Right lobe of liver (tissue), 6 donors: ENCODE results near the gene SEMA4D. TPM values are rescaled to one million over a fixed set of nuclear protein-coding genes. Genes with fewer than 3 reads are reported as not detected.
A peak's percentile ranks its signal among the peaks of the same experiment; 100 is the strongest.

Experiments
- ATAC-seq, 4 donors: fragments of 200-7000 bp; cut with Tn5 transposase; one replicate each; pipeline ENCODE4 v1.9.1; 2020; ENCODE audit warnings: mild to moderate bottlenecking in 4 of 4, moderate library complexity in 4 of 4
- DNase-seq, 3 donors: peaks; one replicate each; pipeline ENCODE4 v3.0.0-alpha.2; 2020
- H3K27ac ChIP-seq, 3 donors: fragments of 200-600 bp; one replicate each; pipeline ENCODE4 v1.8.0; 2022
- H3K27me3 ChIP-seq, 2 donors: fragments of 200-600 bp; one replicate each; pipeline ENCODE4 v1.8.0; 2022
- H3K36me3 ChIP-seq, 4 donors: fragments of 200-600 bp; sonication (generic) in 1 of 4; one replicate each; pipeline versions ENCODE4 v1.5.1 to v1.8.0; 2017 to 2022; ENCODE audit warnings: control low read depth in 1 of 4
- H3K4me1 ChIP-seq, 4 donors: fragments of 200-600 bp; sonication (generic) in 1 of 4; one replicate each; pipeline versions ENCODE4 v1.5.1 to v1.8.0; 2017 to 2022; ENCODE audit warnings: control low read depth in 1 of 4
- H3K4me3 ChIP-seq, 3 donors: fragments of 200-600 bp; one replicate each; pipeline ENCODE4 v1.8.0; 2022
- H3K9me3 ChIP-seq, 4 donors: fragments of 200-600 bp; sonication (generic) in 1 of 4; one replicate each; pipeline versions ENCODE4 v1.5.1 to v1.8.0; 2017 to 2022; ENCODE audit warnings: control low read depth in 1 of 4
- CTCF ChIP-seq, 4 donors: fragments of 200-600 bp in 3 of 4; fragments of 450-650 bp in 1 of 4; IDR thresholded peaks; one replicate each; pipeline versions ENCODE4 v1.5.1 to v1.8.0; 2016 to 2022; ENCODE audit warnings: antibody characterized with exemption in 4 of 4, mild to moderate bottlenecking in 2 of 4
- POLR2A ChIP-seq: fragments of 450-650 bp; IDR thresholded peaks from one replicate; pipeline ENCODE4 v1.6.1; 2017; ENCODE audit warnings: antibody characterized with exemption, mild to moderate bottlenecking
- WGBS: methylation state at CpG from one replicate; pipeline ENCODE4 v1.1.6; 2018; ENCODE audit warnings: low coverage, low lambda C conversion rate; ENCODE audit not compliant: insufficient coverage; ENCODE audit errors: missing lambda C conversion rate; 5-methylcytosine and 5-hydroxymethylcytosine counted together
- intact Hi-C, 2 donors: fragments of 100-400 bp; cut with DNase I; formaldehyde crosslinking; loops; one replicate each; pipeline versions ENCODE4 v1.11.2 to v1.14.1; 2022
- total RNA-seq, 6 experiments: library from RNA; depleted of rRNA in 2 of 6; stranded (reverse); fragments of >200 nt in 2 of 6; fragmentation: NEBNext Ultra II Directional in 3 of 6; extraction: Animal tissue kit (Norgen Biotek cat#: 25700) in 3 of 6; gene quantifications; one replicate each; pipeline versions ENCODE4 v1.1.0 to v1.2.4, GENCODE V29; 2016 to 2023
- donor health status: DM: no; HTN: yes; CAD: no.
- donor health status: DM: no; HTN: no; CAD: no.
- donor health status: DM: no; HTN: no; CAD: no.
- donor health status: DM: no; HTN: yes; CAD: no.
- donor health status: DM: no; HTN: yes; CAD: no.

The SEMA4D gene
- total RNA-seq, 6 experiments from 2014 or later: 2.0 to 7.5 (median 3.5) TPM

GRCh38 chr9:89323390-89323789, 174.5 kb downstream of the SEMA4D start:
- Histone ChIP-seq H3K27ac (no peak overlapping the region), H3K4me3 (no peak overlapping the region), H3K36me3 (peaks cover 0 to 14% (median 0%) of the 10 kb centered on the region in 4 donors), H3K27me3 (no peaks in the 10 kb centered on the region), H3K9me3 (no peaks in the 10 kb centered on the region), H3K4me1 (peaks cover 0 to 21% (median 6%) of the 10 kb centered on the region in 4 donors)
- DNase-seq: no peak
- TF ChIP-seq CTCF (IDR thresholded peaks at IDR 0.05) (no peak), POLR2A (no peak)
- ATAC-seq: no peak
- WGBS: 56% methylated on average over 4 of the region's 4 CpGs
- intact Hi-C loops: loop anchor here in 1 of 2 donors (10.0 kb wide), 1 partner anchor 221 kb away; no protein-coding TSS in a partner anchor

- intact Hi-C loops: no loop called here
These were observed 178.7 kb downstream of the SEMA4D start for GRCh38 chr9:89319015-89319905.

GRCh38 chr9:89318123-89319014, 179.5 kb downstream of the SEMA4D start, which contains the start of gene SECISBP2:
Gene SECISBP2, plus strand, starts transcription at chr9:89318500. Its CDS starts 77 bp downstream, at chr9:89318577.
- TF ChIP-seq POLR2A: peak; percentile 99
- TF ChIP-seq CTCF (IDR thresholded peaks at IDR 0.05): peak in 2 of 4 donors; percentile 74 to 88
- Histone ChIP-seq H3K36me3 (peaks cover 0 to 4% (median 0%) of the 10 kb centered on the region in 4 donors), H3K27ac (peak within 1 kb of the TSS; percentile 97 to 100 (median 99)), H3K27me3 (no peaks in the 10 kb centered on the region), H3K9me3 (no peaks in the 10 kb centered on the region), H3K4me1 (peaks cover 0 to 23% (median 8%) of the 10 kb centered on the region in 4 donors), H3K4me3 (peak within 1 kb of the TSS; percentile 68 to 87 (median 71))
- ATAC-seq (peak; percentile 96 to 99 (median 97)), DNase-seq (peak; percentile 98 to 99 (median 99))
- intact Hi-C loops: no loop called here
- 0% methylated on average over 15 of the region's 91 CpGs for WGBS

More at GRCh38 chr9:89319015-89319905, 178.7 kb downstream of the SEMA4D start:
- WGBS: under 1% methylated on average over 13 of the region's 13 CpGs
- H3K4me3 ChIP-seq: peak overlapping the region; percentile 68 to 87 (median 71)
- peaks cover 0 to 29% (median 10%) of the 10 kb centered on the region in 4 donors for H3K4me1 ChIP-seq
- peak overlapping the region; percentile 97 to 100 (median 99) for H3K27ac ChIP-seq
- no peaks in the 10 kb centered on the region for H3K27me3 ChIP-seq
- TF ChIP-seq POLR2A (no peak), CTCF (IDR thresholded peaks at IDR 0.05) (peak in 2 of 4 donors; percentile 59 to 80)
- DNase-seq (no peak), ATAC-seq (peak in 1 of 4 donors; percentile 1)
- H3K9me3 ChIP-seq: no peaks in the 10 kb centered on the region
- H3K36me3 ChIP-seq: peaks cover 0 to 4% (median 0%) of the 10 kb centered on the region in 4 donors

- peak overlapping the region; percentile 97 to 100 (median 99) for H3K27ac ChIP-seq
- 73% methylated on average over 4 of the region's 4 CpGs for WGBS
- TF ChIP-seq POLR2A: no peak
- TF ChIP-seq CTCF (IDR thresholded peaks at IDR 0.05): no peak
- no peak for ATAC-seq
- no peaks in the 10 kb centered on the region for H3K9me3 ChIP-seq
- H3K4me1 ChIP-seq: peaks cover 0 to 27% (median 9%) of the 10 kb centered on the region in 4 donors
- no peaks in the 10 kb centered on the region for H3K27me3 ChIP-seq
- no peak for DNase-seq
- intact Hi-C loops: no loop called here
- H3K36me3 ChIP-seq: peaks cover 0 to 4% (median 0%) of the 10 kb centered on the region in 4 donors
- peak overlapping the region in 1 of 3 donors; percentile 68 for H3K4me3 ChIP-seq
These were observed 180.6 kb downstream of the SEMA4D start for GRCh38 chr9:89317282-89317681.
